Breast epithelium (tissue), 3 donors: ENCODE measurements around the gene TMEM229B.

Experiments used
- POLR2A ChIP-seq: fragments of 450-650 bp; IDR thresholded peaks from one replicate; pipeline ENCODE4 v1.6.1; 2016; ENCODE audit warnings: antibody characterized with exemption, mild to moderate bottlenecking, moderate library complexity
- POLR2AphosphoS5 ChIP-seq, 3 donors: sonication (generic); formaldehyde crosslinking; IDR thresholded peaks; one replicate each; pipeline ENCODE4 v1.6.1; 2017; ENCODE audit warnings: antibody characterized with exemption in 3 of 3
- TF ChIP-seq, protein P1 (sequence below), 3 donors: fragments of 450-650 bp; IDR thresholded peaks; one replicate each; pipeline ENCODE4 v1.5.1; 2016 to 2017; ENCODE audit warnings: antibody characterized with exemption in 3 of 3, mild to moderate bottlenecking in 3 of 3, moderate library complexity in 3 of 3

DNA sequence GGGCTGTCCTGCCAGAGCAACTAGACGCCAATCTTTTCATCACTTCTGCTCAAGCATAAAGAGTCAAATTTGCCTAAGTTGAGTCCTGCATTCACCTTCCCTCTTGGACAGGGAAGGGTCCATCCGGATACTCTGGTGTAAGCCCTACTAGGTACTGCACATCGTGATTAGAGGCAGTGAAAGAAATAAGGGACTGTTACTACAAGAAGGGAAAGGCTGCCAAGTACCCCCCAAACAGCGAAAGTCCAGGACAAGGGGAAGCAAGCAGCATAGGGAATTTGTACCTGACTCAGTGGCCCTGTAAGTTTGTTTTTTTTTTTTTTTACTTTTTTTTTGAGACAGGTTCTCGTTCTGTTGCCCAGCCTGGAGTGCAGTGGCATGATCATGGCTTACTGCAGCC, 30.9 kb upstream of the TMEM229B start:
- TF ChIP-seq, protein P1, sequence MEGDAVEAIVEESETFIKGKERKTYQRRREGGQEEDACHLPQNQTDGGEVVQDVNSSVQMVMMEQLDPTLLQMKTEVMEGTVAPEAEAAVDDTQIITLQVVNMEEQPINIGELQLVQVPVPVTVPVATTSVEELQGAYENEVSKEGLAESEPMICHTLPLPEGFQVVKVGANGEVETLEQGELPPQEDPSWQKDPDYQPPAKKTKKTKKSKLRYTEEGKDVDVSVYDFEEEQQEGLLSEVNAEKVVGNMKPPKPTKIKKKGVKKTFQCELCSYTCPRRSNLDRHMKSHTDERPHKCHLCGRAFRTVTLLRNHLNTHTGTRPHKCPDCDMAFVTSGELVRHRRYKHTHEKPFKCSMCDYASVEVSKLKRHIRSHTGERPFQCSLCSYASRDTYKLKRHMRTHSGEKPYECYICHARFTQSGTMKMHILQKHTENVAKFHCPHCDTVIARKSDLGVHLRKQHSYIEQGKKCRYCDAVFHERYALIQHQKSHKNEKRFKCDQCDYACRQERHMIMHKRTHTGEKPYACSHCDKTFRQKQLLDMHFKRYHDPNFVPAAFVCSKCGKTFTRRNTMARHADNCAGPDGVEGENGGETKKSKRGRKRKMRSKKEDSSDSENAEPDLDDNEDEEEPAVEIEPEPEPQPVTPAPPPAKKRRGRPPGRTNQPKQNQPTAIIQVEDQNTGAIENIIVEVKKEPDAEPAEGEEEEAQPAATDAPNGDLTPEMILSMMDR (IDR thresholded peaks at IDR 0.05) = no peak
- TF ChIP-seq POLR2A (no peak), POLR2AphosphoS5 (IDR thresholded peaks at IDR 0.05) (no peak)
